HepG2 (cell line): Measurements from ENCODE around the gene MBOAT7. TPM values are rescaled to one million over a fixed set of nuclear protein-coding genes. Genes with fewer than 3 reads are reported as not detected.

Experiments
- FOXK2 ChIP-seq: fragments of 450-650 bp; IDR thresholded peaks from 2 replicates; pipeline ENCODE4 v1.6.1; 2016
- HDAC1 ChIP-seq: sonication (generic); formaldehyde crosslinking; IDR thresholded peaks from 2 replicates; pipeline ENCODE4 v1.5.1; 2020; ENCODE audit warnings: mild to moderate bottlenecking, missing genetic modification reagents
- HMGXB4 ChIP-seq, 2 experiments: sonication (generic) in 1 of 2; formaldehyde crosslinking in 1 of 2; IDR thresholded peaks; 2 replicates each; pipeline versions ENCODE4 v1.4.0 to v1.6.1; 2018 to 2020; ENCODE audit warnings: missing genetic modification reagents in 2 of 2, borderline replicate concordance in 1 of 2, low read depth in 1 of 2, mild to moderate bottlenecking in 1 of 2, missing biosample characterization in 1 of 2
- NRL ChIP-seq: sonication (generic); formaldehyde crosslinking; IDR thresholded peaks from 2 replicates; pipeline ENCODE4 v1.5.0; 2020; ENCODE audit warnings: missing genetic modification reagents, mild to moderate bottlenecking, moderate library complexity, borderline replicate concordance
- PCBP1 ChIP-seq: fragments of 200-400 bp; formaldehyde crosslinking; IDR thresholded peaks from 2 replicates; pipeline ENCODE4 v1.6.1; 2017; ENCODE audit warnings: mild to moderate bottlenecking, low read depth, low read length, borderline replicate concordance
- POGZ ChIP-seq: sonication (generic); formaldehyde crosslinking; IDR thresholded peaks from 2 replicates; pipeline ENCODE4 v1.4.0; 2020; ENCODE audit warnings: mild to moderate bottlenecking, missing genetic modification reagents
- SNRNP70 ChIP-seq: fragments of 200-400 bp; formaldehyde crosslinking; IDR thresholded peaks from 2 replicates; pipeline ENCODE4 v1.6.1; 2017; ENCODE audit warnings: mild to moderate bottlenecking, low read depth, low read length, moderate library complexity
- THAP7 ChIP-seq: sonication (generic); formaldehyde crosslinking; IDR thresholded peaks from 2 replicates; pipeline ENCODE4 v1.8.1; 2023; ENCODE audit warnings: mild to moderate bottlenecking, missing genetic modification reagents
- ZBTB42 ChIP-seq: sonication (generic); formaldehyde crosslinking; IDR thresholded peaks from 2 replicates; pipeline ENCODE4 v1.5.0; 2020; ENCODE audit warnings: mild to moderate bottlenecking, missing genetic modification reagents
- ZNF335 ChIP-seq: sonication (generic); formaldehyde crosslinking; IDR thresholded peaks from 2 replicates; pipeline ENCODE4 v1.4.0; 2020; ENCODE audit warnings: missing genetic modification reagents
- ZNF569 ChIP-seq: sonication (generic); formaldehyde crosslinking; IDR thresholded peaks from 2 replicates; pipeline ENCODE4 v1.5.0; 2020; ENCODE audit warnings: mild to moderate bottlenecking, missing genetic modification reagents, moderate library complexity, borderline replicate concordance
- ZNF781 ChIP-seq: sonication (generic); formaldehyde crosslinking; IDR thresholded peaks from 2 replicates; pipeline ENCODE4 v1.5.1; 2020; ENCODE audit warnings: borderline replicate concordance, mild to moderate bottlenecking, missing genetic modification reagents; ENCODE audit errors: not compliant biosample characterization
- ZSCAN22 ChIP-seq: sonication (generic); formaldehyde crosslinking; IDR thresholded peaks from 2 replicates; pipeline ENCODE4 v1.4.0; 2020; ENCODE audit warnings: mild to moderate bottlenecking, missing genetic modification reagents
- polyA plus RNA-seq, 8 experiments: library from polyadenylated mRNA; depleted of rRNA in 3 of 8; stranded (reverse) in 7 of 8; unstranded in 1 of 8; fragments of >200 nt; fragmentation: Illumina TruSeq in 4 of 8; extraction: Trizol in 4 of 8; gene quantifications; 2 replicates each; pipeline versions ENCODE4 v1.2.1 to v1.2.3, GENCODE V29; 2011 to 2016; ENCODE audit warnings: low read depth in 4 of 8, missing spikeins in 1 of 8, mixed read lengths in 1 of 8; ENCODE audit not compliant: insufficient read depth in 1 of 8
- total RNA-seq, 5 experiments: library from RNA; depleted of rRNA; stranded (reverse); fragments of >200 nt; fragmentation: Illumina TruSeq; extraction: Trizol; gene quantifications; 2 replicates each; pipeline ENCODE4 v1.2.3, GENCODE V29; 2016; ENCODE audit warnings: low read depth in 1 of 5
- TF ChIP-seq, protein P1 (sequence below): sonication (generic); formaldehyde crosslinking; IDR thresholded peaks from 2 replicates; pipeline ENCODE4 v1.8.1; 2023; ENCODE audit warnings: mild to moderate bottlenecking, inconsistent platforms, moderate library complexity, missing genetic modification reagents, borderline replicate concordance
- TF ChIP-seq, protein P2 (sequence below): sonication (generic); formaldehyde crosslinking; IDR thresholded peaks from 2 replicates; pipeline ENCODE4 v1.8.0; 2022; ENCODE audit warnings: mild to moderate bottlenecking, missing genetic modification reagents, moderate library complexity
- TF ChIP-seq, protein P3 (sequence below): sonication (generic); formaldehyde crosslinking; IDR thresholded peaks from 2 replicates; pipeline ENCODE4; 2020; ENCODE audit warnings: missing genetic modification reagents, mild to moderate bottlenecking, borderline replicate concordance
- TF ChIP-seq, protein P4 (sequence below): fragments of 450-650 bp; IDR thresholded peaks from 2 replicates; pipeline ENCODE4 v1.6.1; 2017

MBOAT7 gene
- total and polyA plus RNA-seq, 2 of the 13 experiments (the other 11 are each of a cell fraction or from before 2014, with no cell fraction given), result 22.2 to 25.5 TPM

- TF ChIP-seq, protein P1, sequence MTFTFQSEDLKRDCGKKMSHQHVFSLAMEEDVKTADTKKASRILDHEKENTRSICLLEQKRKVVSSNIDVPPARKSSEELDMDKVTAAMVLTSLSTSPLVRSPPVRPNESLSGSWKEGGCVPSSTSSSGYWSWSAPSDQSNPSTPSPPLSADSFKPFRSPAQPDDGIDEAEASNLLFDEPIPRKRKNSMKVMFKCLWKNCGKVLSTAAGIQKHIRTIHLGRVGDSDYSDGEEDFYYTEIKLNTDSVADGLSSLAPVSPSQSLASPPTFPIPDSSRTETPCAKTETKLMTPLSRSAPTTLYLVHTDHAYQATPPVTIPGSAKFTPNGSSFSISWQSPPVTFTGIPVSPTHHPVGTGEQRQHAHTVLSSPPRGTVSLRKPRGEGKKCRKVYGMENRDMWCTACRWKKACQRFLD (CRISPR knock-in tag), result peak; percentile 69
- TF ChIP-seq POGZ (CRISPR knock-in tag), result peak; percentile 54; the same call in 1 of the 2 replicates
- no peak for TF ChIP-seq THAP7 (CRISPR knock-in tag)
- TF ChIP-seq ZSCAN22, result no peak
- no peak for TF ChIP-seq ZNF569 (CRISPR knock-in tag)
- TF ChIP-seq NRL (CRISPR knock-in tag), result no peak
- TF ChIP-seq ZNF781 (CRISPR knock-in tag), result peak; percentile 57
- TF ChIP-seq, protein P2, sequence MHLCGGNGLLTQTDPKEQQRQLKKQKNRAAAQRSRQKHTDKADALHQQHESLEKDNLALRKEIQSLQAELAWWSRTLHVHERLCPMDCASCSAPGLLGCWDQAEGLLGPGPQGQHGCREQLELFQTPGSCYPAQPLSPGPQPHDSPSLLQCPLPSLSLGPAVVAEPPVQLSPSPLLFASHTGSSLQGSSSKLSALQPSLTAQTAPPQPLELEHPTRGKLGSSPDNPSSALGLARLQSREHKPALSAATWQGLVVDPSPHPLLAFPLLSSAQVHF (CRISPR knock-in tag), result 0 out of 2 replicates have a peak, but pooled peaks have one; percentile 37
- no peak; the same call in 1 of the 2 replicates for TF ChIP-seq ZNF335 (CRISPR knock-in tag)
- peak; percentile 90 for TF ChIP-seq PCBP1
- peak; percentile 47; the same call in 1 of the 2 replicates for TF ChIP-seq FOXK2
- TF ChIP-seq, protein P3, sequence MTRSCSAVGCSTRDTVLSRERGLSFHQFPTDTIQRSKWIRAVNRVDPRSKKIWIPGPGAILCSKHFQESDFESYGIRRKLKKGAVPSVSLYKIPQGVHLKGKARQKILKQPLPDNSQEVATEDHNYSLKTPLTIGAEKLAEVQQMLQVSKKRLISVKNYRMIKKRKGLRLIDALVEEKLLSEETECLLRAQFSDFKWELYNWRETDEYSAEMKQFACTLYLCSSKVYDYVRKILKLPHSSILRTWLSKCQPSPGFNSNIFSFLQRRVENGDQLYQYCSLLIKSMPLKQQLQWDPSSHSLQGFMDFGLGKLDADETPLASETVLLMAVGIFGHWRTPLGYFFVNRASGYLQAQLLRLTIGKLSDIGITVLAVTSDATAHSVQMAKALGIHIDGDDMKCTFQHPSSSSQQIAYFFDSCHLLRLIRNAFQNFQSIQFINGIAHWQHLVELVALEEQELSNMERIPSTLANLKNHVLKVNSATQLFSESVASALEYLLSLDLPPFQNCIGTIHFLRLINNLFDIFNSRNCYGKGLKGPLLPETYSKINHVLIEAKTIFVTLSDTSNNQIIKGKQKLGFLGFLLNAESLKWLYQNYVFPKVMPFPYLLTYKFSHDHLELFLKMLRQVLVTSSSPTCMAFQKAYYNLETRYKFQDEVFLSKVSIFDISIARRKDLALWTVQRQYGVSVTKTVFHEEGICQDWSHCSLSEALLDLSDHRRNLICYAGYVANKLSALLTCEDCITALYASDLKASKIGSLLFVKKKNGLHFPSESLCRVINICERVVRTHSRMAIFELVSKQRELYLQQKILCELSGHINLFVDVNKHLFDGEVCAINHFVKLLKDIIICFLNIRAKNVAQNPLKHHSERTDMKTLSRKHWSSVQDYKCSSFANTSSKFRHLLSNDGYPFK (CRISPR knock-in tag), result peak; percentile 87; the same call in 1 of the 2 replicates
- TF ChIP-seq SNRNP70, result no peak
- no peak for TF ChIP-seq ZBTB42 (CRISPR knock-in tag)
- TF ChIP-seq, protein P4, sequence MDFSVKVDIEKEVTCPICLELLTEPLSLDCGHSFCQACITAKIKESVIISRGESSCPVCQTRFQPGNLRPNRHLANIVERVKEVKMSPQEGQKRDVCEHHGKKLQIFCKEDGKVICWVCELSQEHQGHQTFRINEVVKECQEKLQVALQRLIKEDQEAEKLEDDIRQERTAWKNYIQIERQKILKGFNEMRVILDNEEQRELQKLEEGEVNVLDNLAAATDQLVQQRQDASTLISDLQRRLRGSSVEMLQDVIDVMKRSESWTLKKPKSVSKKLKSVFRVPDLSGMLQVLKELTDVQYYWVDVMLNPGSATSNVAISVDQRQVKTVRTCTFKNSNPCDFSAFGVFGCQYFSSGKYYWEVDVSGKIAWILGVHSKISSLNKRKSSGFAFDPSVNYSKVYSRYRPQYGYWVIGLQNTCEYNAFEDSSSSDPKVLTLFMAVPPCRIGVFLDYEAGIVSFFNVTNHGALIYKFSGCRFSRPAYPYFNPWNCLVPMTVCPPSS, result no peak
- TF ChIP-seq HDAC1 (CRISPR knock-in tag), result peak; percentile 92
- TF ChIP-seq HMGXB4 (CRISPR knock-in tag; IDR thresholded peaks at IDR 0.05; ENCODE audit: borderline replicate concordance in 1 of 2, low read depth in 1 of 2), result peak in 1 of 2 experiments; percentile 48; a peak in 2 of 4 replicates
Measured at GRCh38 chr19:54159352-54160181, 29.8 kb downstream of the MBOAT7 start, which contains the start of gene LENG1 (continued).
